ENCODE measurements around the gene RPL35.
"Not testable (repeated sequence)": the region's sequence is repeated elsewhere in the genome, so short reads cannot be mapped to it uniquely, and the experiment has no call there.

RPL35 gene

GRCh38 chr9:124852121-124852828 lies 9.5 kb downstream of the RPL35 start:
- TF ChIP-seq CTCF (conservative IDR thresholded peaks at IDR 0.05) = no peak; the same call in 1 of the 2 replicates
- no peak for TF ChIP-seq ZFX (IDR thresholded peaks at IDR 0.05)
- H3K27ac ChIP-seq = no peak overlapping the region

GRCh38 chr9:124849801-124850200 lies 12.0 kb downstream of the RPL35 start:
- TF ChIP-seq CTCF (conservative IDR thresholded peaks at IDR 0.05) (no peak), ZFX (IDR thresholded peaks at IDR 0.05) (no peak)

GRCh38 chr9:124846969-124847368 lies 14.8 kb downstream of the RPL35 start:
- H3K27ac ChIP-seq = no peak overlapping the region
- TF ChIP-seq CTCF (conservative IDR thresholded peaks at IDR 0.05) (no peak), ZFX (IDR thresholded peaks at IDR 0.05) (no peak)

More at GRCh38 chr9:124849801-124850200, 12.0 kb downstream of the RPL35 start:
- H3K27ac ChIP-seq = no peak overlapping the region

GRCh38 chr9:124846467-124846866 lies 15.3 kb downstream of the RPL35 start:
- H3K27ac ChIP-seq = not testable (repeated sequence)

GRCh38 chr9:124844291-124844690 lies 17.5 kb downstream of the RPL35 start:
- TF ChIP-seq CTCF (conservative IDR thresholded peaks at IDR 0.05) (no peak), ZFX (IDR thresholded peaks at IDR 0.05) (no peak)
- H3K27ac ChIP-seq = no peak overlapping the region

GRCh38 chr9:124843456-124844034 lies 18.2 kb downstream of the RPL35 start:
- no peak overlapping the region for H3K27ac ChIP-seq
- TF ChIP-seq CTCF (conservative IDR thresholded peaks at IDR 0.05) = no peak

- TF ChIP-seq ZFX (IDR thresholded peaks at IDR 0.05) = no peak
- TF ChIP-seq CTCF (conservative IDR thresholded peaks at IDR 0.05) = no peak
- no peak overlapping the region for H3K27ac ChIP-seq
These were observed 20.5 kb downstream of the RPL35 start for GRCh38 chr9:124841075-124841821.

Measured in C4-2B (cell line).